Renal cortex interstitium (tissue), 11 donors: ENCODE measurements around the gene TNFRSF19. TPM values are rescaled to one million over a fixed set of nuclear protein-coding genes. Genes with fewer than 3 reads are reported as not detected.
A peak's percentile ranks its signal among the peaks of the same experiment; 100 is the strongest.
"Not testable (repeated sequence)": the region's sequence is repeated elsewhere in the genome, so short reads cannot be mapped to it uniquely, and the experiment has no call there.

ENCODE experiments used
- DNase-seq, 11 donors: peaks; one replicate each; pipeline ENCODE4 v3.0.0-alpha.2; 2013; ENCODE audit warnings: low read depth in 9 of 11, low spot score in 4 of 11; ENCODE audit errors: extremely low read depth in 1 of 11
- polyA plus RNA-seq, 3 donors: library from polyadenylated mRNA; unstranded; fragments of 120-200 nt; gene quantifications; one replicate each; pipeline ENCODE4 v1.2.1, GENCODE V29; 2013; ENCODE audit not compliant: insufficient read length in 3 of 3

TNFRSF19 gene
- polyA plus RNA-seq, 3 donors = 50.6 to 60.0 (median 54.1) TPM

- DNase-seq = no peak
Measured at GRCh38 chr13:23668562-23668961, 98.3 kb downstream of the TNFRSF19 start.

DNA sequence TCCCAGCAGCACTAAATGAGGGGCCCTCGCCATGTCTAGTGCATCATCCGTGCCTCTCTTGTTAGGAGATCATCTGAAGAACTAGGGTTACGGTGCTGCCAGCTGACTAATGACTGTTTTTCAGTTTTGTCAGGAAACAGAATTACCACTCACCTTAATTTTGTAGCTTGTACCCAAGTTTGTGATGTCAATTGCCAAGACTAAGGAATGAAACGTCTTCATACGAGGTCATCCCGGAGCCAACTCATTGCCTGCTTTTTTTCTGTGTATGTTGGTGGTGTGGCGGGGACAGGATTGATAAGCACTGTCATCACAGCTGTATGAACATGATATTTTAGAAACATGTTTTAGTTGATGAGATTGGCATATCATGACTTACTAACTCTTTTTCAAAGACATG is 100.6 kb downstream of the TNFRSF19 start:
- no peak for DNase-seq

DNA sequence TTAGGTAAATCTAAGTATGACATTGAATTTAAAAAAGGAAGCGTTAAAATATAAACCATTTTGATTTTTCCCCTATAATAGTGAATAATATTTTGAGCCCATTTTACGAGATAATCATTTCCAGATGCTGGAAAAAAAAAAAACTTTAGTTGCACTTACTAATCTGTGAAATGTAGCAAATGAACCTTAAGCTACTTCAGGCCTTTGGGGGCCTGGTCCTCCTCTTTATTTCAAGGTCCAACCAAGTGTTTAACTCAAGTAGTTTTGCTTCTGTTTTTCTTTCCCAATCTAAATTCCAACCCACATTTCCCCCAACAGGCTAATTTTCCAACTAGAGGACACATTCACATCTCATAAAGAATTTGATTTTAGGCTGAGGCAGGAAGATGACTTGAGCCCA is 101.2 kb downstream of the TNFRSF19 start:
- DNase-seq = no peak

DNA sequence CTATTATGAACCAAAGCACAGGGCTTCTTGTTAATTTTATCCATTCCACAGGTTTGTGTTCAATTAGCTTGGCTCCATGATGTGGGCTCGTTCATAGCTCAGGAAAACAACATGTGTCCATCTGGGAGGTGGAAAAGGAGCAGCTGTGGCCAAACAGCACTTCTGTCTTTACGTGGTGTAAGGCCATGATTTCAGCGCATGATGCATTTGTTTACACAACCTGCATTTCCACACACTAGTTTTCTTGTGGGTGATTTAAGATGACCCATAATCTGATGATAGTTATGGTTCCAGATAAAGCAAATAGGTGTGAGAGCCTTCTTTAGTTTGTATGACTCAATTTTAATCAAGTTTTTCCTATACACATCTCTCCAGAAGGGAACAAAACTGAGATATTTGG is 101.7 kb downstream of the TNFRSF19 start:
- no peak for DNase-seq

GRCh38 chr13:23672616-23673015 is 102.4 kb downstream of the TNFRSF19 start:
- DNase-seq = no peak

DNA sequence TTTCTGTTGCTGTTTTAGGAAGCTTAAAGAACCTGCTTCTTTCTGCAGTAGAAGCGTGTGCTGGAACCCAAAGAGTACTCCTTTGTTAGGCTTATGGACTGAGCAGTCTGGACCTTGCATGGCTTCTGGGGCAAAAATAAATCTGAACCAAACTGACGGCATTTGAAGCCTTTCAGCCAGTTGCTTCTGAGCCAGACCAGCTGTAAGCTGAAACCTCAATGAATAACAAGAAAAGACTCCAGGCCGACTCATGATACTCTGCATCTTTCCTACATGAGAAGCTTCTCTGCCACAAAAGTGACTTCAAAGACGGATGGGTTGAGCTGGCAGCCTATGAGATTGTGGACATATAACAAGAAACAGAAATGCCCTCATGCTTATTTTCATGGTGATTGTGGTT is 103.1 kb downstream of the TNFRSF19 start:
- peak in 1 of 11 donors; percentile 54 for DNase-seq

DNA sequence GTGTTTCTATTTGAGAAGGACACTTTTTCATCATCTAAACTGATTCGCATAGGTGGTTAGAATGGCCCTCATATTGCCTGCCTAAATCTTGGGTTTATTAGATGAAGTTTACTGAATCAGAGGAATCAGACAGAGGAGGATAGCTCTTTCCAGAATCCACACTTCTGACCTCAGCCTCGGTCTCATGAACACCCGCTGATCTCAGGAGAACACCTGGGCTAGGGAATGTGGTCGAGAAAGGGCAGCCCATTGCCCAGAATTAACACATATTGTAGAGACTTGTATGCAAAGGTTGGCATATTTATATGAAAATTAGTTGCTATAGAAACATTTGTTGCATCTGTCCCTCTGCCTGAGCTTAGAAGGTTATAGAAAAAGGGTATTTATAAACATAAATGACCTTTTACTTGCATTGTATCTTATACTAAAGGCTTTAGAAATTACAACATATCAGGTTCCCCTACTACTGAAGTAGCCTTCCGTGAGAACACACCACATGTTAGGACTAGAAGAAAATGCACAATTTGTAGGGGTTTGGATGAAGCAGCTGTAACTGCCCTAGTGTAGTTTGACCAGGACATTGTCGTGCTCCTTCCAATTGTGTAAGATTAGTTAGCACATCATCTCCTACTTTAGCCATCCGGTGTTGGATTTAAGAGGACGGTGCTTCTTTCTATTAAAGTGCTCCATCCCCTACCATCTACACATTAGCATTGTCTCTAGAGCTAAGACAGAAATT is 103.8 kb downstream of the TNFRSF19 start:
- DNase-seq = no peak

- no peak for DNase-seq
Measured at GRCh38 chr13:23674795-23675640, 104.8 kb downstream of the TNFRSF19 start.

DNA sequence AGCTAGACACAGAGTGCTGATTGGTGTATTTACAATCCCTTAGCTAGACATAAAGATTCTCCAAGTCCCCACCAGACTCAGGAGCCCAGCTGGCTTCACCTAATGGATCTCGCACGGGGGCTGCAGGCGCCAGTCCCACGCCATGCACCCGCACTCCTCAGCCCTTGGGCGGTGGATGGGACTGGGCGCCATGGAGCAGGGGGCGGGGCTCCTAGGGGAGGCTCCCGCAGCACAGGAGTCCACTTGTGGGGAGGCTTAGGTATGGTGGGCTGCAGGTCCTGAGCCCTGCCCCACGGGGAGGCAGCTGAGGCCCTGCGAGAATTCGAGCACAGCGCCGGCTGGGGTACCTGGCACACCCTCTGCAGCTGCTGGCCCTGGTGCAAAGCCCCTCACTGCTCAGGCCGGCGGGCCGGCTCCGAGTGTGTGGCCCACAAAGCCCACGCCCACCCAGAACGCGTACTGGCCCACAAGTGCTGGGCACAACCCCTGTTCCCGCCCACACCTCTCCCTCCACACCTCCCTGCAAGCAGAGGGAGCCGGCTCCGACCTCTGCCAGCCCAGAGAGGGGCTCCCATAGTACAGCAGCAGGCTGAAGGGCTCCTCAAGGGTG is 107.6 kb downstream of the TNFRSF19 start:
- not testable (repeated sequence) for DNase-seq

GRCh38 chr13:23678795-23679194 is 108.6 kb downstream of the TNFRSF19 start:
- no peak for DNase-seq

DNA sequence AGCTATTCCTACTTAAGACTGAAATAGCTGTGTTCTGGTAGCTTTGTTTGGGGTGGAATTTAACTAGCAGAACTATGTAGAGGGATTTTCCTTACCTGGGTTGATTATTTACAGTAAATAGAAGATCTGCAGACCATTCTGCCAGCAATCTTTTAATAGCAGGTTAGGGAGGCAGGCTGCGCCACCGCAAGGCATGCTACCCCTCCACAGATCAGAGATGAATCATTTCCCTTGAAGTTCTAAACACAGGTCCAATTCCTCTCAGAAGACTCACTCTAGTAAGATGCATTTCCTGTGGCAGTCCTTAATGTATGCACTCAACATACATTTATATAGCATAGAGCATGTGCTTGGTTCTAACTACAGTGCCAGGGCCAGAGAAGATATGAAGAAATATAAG is 109.0 kb downstream of the TNFRSF19 start:
- no peak for DNase-seq

DNA sequence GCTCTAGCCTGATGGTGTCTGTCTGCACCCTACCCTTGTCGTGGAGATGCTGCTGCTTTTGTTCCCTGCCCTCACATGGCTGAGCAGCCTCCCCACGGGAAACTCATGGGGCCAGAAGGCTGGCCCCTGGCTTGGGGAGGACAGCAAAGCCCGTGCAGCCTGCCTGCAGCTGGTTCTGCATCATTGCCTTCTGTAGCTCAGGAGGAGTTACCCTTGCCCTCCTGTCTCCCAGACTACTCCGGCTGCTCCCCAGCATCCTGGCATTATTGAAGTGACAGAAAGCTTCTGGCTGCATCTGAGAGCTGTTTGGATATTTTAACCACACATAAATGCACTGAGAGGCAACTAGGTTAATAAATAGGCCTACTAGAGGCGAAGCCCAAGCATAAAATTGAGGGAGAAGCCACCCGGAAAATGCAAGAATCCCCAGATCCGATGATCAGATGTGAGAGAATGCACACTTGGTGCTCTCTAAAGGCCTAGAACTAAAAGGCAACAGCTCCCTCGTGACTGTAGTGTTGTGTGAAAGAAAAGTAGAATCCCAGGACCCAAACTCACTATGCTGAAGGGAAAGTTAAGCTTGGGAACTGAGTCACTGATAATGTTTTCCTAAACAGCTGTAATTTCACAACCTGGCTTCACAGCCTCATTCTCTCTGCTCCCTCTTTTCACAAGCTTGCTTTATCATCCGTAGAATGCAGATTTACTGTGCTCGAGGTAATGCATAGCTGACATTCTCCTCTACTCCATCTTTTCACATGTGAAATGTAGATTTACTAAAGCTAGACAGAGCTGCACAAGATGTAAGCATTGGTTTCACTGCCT is 110.8 kb downstream of the TNFRSF19 start:
- no peak for DNase-seq

GRCh38 chr13:23683084-23683483 is 112.9 kb downstream of the TNFRSF19 start:
- DNase-seq = no peak

DNA sequence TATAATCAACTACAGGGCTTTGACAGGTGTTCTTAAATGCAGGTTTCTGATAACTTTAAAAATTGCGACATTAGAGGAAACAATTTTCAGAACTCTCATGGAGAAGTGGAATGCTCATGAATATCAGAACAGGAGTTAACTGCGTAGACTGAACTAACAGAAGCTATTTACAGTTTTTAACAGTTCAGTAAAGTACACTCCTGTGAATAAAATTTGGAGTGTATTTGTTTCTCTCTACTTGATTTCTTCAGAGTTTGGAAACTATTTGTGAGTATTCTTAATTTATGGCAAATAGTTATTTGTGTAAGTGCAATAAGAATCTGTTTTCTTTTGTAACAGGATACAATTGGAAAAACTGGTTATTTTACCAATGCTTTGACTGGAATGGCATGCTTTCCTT is 114.4 kb downstream of the TNFRSF19 start:
- DNase-seq = no peak

DNA sequence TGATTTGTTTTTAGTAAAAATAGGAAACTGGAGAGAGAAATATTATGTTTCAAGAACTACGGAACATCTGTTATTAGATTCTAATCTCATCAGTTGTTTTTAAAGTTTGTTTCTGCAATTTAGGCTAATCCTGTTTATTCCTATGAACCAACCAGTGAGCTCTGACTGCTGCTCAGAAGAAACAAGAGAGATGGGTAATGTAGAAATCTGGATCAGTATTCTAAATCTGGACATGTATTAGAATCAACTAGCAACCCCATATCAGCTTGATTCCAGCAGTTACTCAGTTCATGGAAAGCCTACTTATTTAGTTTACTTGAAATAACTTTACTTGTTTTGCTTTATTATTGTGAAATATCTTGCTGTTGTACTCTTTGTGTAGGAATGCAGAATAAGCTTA is 115.2 kb downstream of the TNFRSF19 start:
- no peak for DNase-seq

GRCh38 chr13:23686948-23687347 is 116.7 kb downstream of the TNFRSF19 start:
- DNase-seq = no peak

DNA sequence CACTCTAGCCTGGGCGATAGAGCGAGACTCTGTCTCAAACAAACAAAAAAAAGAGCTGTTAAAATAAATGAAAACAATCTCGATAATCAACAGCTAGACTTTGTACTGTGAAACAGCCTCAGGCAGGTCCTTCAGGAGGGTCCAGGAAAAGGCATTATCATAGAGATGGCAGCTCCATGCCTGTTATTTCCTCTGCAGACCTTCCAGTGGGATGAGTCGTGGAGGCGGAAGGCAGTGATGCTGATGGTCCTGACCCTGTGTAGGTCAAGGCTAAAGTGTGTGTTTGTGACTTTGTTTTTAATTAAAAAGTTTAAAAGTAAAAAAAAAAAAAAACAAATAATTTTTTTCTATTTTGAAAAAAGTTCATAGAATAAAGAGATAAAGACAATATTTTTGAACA is 117.4 kb downstream of the TNFRSF19 start:
- no peak for DNase-seq

DNA sequence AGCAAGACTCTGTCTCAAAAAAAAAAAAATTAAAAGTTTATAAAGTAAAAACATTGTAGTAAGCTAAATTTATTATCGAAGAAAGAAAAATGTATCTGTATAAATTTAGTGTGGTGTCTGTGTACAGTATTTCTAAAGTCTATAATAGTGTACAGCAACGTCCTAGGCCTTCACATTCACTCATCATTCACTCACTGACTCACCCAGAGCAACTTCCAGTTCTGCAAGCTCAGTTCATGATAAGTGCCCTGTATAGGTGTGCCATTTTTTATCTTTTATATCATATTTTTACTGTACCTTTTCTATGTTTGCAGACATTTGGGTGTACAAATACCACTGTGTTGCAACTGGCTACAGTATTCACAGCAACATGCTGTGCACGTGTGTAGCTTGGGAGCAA is 118.1 kb downstream of the TNFRSF19 start:
- DNase-seq = no peak

DNA sequence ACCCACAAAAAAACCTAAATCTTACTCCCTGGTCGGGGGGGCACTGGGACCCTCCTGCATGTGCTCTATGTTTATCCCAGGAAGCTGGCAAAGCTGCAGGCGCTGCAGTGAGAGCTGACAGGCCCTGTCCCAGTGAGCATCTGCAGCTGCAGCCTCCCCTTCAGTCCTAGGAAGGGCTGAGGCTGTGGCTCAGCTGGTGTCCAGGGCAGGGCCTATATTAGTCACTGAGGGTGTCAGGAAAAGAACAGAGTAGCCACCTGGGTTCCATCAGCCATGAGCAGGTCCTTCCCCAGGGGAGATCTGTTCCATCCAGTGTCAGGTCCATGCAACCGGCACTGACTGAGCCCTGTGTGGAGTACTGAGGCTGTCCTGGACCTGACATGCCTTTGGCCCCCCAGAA is 120.5 kb downstream of the TNFRSF19 start:
- DNase-seq = no peak
